HT-29 (cell line): ENCODE data around the gene NDRG3. TPM values are rescaled to one million over a fixed set of nuclear protein-coding genes. Genes with fewer than 3 reads are reported as not detected.

Experiments used
- DNase-seq: peaks from one replicate; pipeline ENCODE4 v3.0.0-alpha.2; 2015; ENCODE audit warnings: low spot score
- total RNA-seq: library from RNA; depleted of rRNA; stranded (reverse); fragments of >200 nt; shearing (Covaris generic); gene quantifications from 2 replicates; pipeline ENCODE4 v1.2.3, GENCODE V29; 2014; rRNA removed

Gene NDRG3
- total RNA-seq, result 22.8 and 22.9 TPM in 2 replicates

GRCh38 chr20:36745927-36746659 lies at the start of gene NDRG3:
TSS of gene NDRG3 (minus strand) at chr20:36746090. CDS start at chr20:36721735, 24,355 bp downstream.
- DNase-seq, result peak; percentile 97

- no peak for DNase-seq
Measured at GRCh38 chr20:36794116-36794474, 48.2 kb upstream of the NDRG3 start.

- DNase-seq, result no peak
Measured at GRCh38 chr20:36793294-36794115, 47.6 kb upstream of the NDRG3 start.

GRCh38 chr20:36792422-36792821 lies 46.5 kb upstream of the NDRG3 start:
- DNase-seq, result peak; percentile 92

GRCh38 chr20:36791862-36792261 lies 46.0 kb upstream of the NDRG3 start:
- DNase-seq, result no peak

GRCh38 chr20:36786663-36787062 lies 40.8 kb upstream of the NDRG3 start:
- DNase-seq, result peak; percentile 30

GRCh38 chr20:36786246-36786645 lies 40.4 kb upstream of the NDRG3 start:
- DNase-seq, result no peak

- DNase-seq, result no peak
Measured at GRCh38 chr20:36785308-36785707, 39.4 kb upstream of the NDRG3 start.

GRCh38 chr20:36784900-36785299 lies 39.0 kb upstream of the NDRG3 start:
- no peak for DNase-seq

GRCh38 chr20:36784116-36784515 lies 38.2 kb upstream of the NDRG3 start:
- DNase-seq, result no peak

- no peak for DNase-seq
Measured at GRCh38 chr20:36779656-36780025, 33.8 kb upstream of the NDRG3 start.

GRCh38 chr20:36778831-36779655 lies 33.2 kb upstream of the NDRG3 start:
- no peak for DNase-seq

GRCh38 chr20:36777576-36777975 lies 31.7 kb upstream of the NDRG3 start:
- no peak for DNase-seq

GRCh38 chr20:36777167-36777566 lies 31.3 kb upstream of the NDRG3 start:
- no peak for DNase-seq

GRCh38 chr20:36775826-36776225 lies 29.9 kb upstream of the NDRG3 start:
- DNase-seq, result no peak

GRCh38 chr20:36775196-36775595 lies 29.3 kb upstream of the NDRG3 start:
- no peak for DNase-seq

GRCh38 chr20:36773597-36774390 lies 27.9 kb upstream of the NDRG3 start, which contains the start of gene DSN1:
TSS of gene DSN1 (minus strand) at chr20:36773763. CDS start at chr20:36771458, 2,305 bp downstream.
- peak; percentile 100 for DNase-seq

GRCh38 chr20:36773107-36773596 lies 27.3 kb upstream of the NDRG3 start:
- peak; percentile 54 for DNase-seq

GRCh38 chr20:36770680-36771079 lies 24.8 kb upstream of the NDRG3 start:
- DNase-seq, result no peak

- no peak for DNase-seq
Measured at GRCh38 chr20:36768768-36769430, 23.0 kb upstream of the NDRG3 start.
